K562 (cell line): ENCODE measurements around the gene RERE. TPM values are rescaled to one million over a fixed set of nuclear protein-coding genes. Genes with fewer than 3 reads are reported as not detected.

Experiments used
- ATAC-seq: fragments of 200-7000 bp; cut with Tn5 transposase; 3 replicates; pipeline ENCODE4 v1.9.1; 2020; ENCODE audit warnings: moderate library complexity
- BruUV-seq: library from RNA; stranded (reverse); fragments of 400-500 nt; replicated peaks from 2 replicates; lab custom pipeline; 2021; lab: Mats Ljungman, UMichigan
- CTCF ChIA-PET: fragments of 300-600 bp; formaldehyde crosslinking; extraction: SDS; loops from one replicate; lab custom pipeline; 2021; ENCODE audit warnings: low intra/inter-chr PET ratio; lab: Yijun Ruan, JAX
- POLR2A ChIA-PET: fragments of 300-600, 350-650 bp; sonication (Branson Sonifier 250); formaldehyde crosslinking; extraction: SDS; loops from one replicate; lab custom pipeline; 2021; ENCODE audit warnings: antibody characterized with exemption, inconsistent platforms; lab: Yijun Ruan, JAX
- DNase-seq, 4 experiments: peaks; one replicate each; pipeline versions ENCODE4 v3.0.0 to v3.0.0-alpha.2; 2011 to 2018; ENCODE audit warnings: low spot score in 3 of 4, mixed read lengths in 3 of 4; ENCODE audit errors: extremely low read depth in 1 of 4
- FAIRE-seq: peaks from 2 replicates; lab custom pipeline; 2011; peaks lifted over from hg19 to GRCh38; lab: Jason Lieb, UNC
- H2AFZ ChIP-seq: 2 replicates; pipeline ENCODE4 v1.6.0; 2011; ENCODE audit warnings: low read depth, low read length, control low read depth, inconsistent platforms
- H3K27ac ChIP-seq: fragments of 200-600 bp; 3 replicates; pipeline ENCODE4 v1.8.0; 2011; ENCODE audit warnings: low read depth, mild to moderate bottlenecking, control low read depth, inconsistent platforms, low read length, moderate library complexity, mixed read lengths; ENCODE audit errors: extremely low read depth
- H3K27me3 ChIP-seq, 2 experiments: fragments of 300-600 bp in 1 of 2; 2 replicates in 1 of 2; 3 replicates in 1 of 2; pipeline versions ENCODE4 v1.6.0 to v1.8.0; 2011; ENCODE audit warnings: inconsistent platforms in 2 of 2, low read length in 2 of 2, mild to moderate bottlenecking in 1 of 2, mixed read lengths in 1 of 2, moderate library complexity in 1 of 2; ENCODE audit not compliant: control insufficient read depth in 2 of 2, insufficient read depth in 2 of 2
- H3K36me3 ChIP-seq: fragments of 300-600 bp; 3 replicates; pipeline ENCODE4 v1.8.0; 2011; ENCODE audit warnings: mild to moderate bottlenecking, low read length, inconsistent platforms; ENCODE audit not compliant: control insufficient read depth, insufficient read depth
- H3K4me1 ChIP-seq, 2 experiments: fragments of 200-600 bp in 1 of 2; replicated peaks in 1 of 2; 2 replicates in 1 of 2; 3 replicates in 1 of 2; pipeline versions ENCODE4 v1.5.1 to v1.8.0; 2011; ENCODE audit warnings: inconsistent platforms in 2 of 2, low read length in 2 of 2, mild to moderate bottlenecking in 1 of 2, mixed read lengths in 1 of 2, moderate library complexity in 1 of 2; ENCODE audit not compliant: control insufficient read depth in 2 of 2, insufficient read depth in 2 of 2
- H3K4me2 ChIP-seq: 2 replicates; pipeline ENCODE4 v1.6.1; 2011; ENCODE audit warnings: low read length, control low read depth, inconsistent platforms, mixed read lengths; ENCODE audit not compliant: insufficient read depth
- H3K4me3 ChIP-seq: fragments of 200-600 bp; sonication (generic), shearing (Covaris generic); 2 replicates; pipeline ENCODE4 v1.5.1; 2016; ENCODE audit warnings: control low read depth, inconsistent platforms
- H3K79me2 ChIP-seq: fragments of 200-600 bp; 3 replicates; pipeline ENCODE4 v1.8.0; 2011; ENCODE audit warnings: low read length, inconsistent platforms; ENCODE audit not compliant: control insufficient read depth, insufficient read depth
- H3K9ac ChIP-seq, 2 experiments: 2 replicates each; pipeline versions ENCODE4 v1.6.0 to v1.6.1; 2011; ENCODE audit warnings: low read depth in 2 of 2, low read length in 2 of 2, control low read depth in 1 of 2, inconsistent platforms in 1 of 2, mild to moderate bottlenecking in 1 of 2, mixed read lengths in 1 of 2; ENCODE audit not compliant: insufficient read depth in 1 of 2
- H3K9me1 ChIP-seq: one replicate; pipeline ENCODE4 v1.6.0; 2011; ENCODE audit warnings: inconsistent platforms, mild to moderate bottlenecking, low read length, moderate library complexity; ENCODE audit not compliant: control insufficient read depth, insufficient read depth
- H3K9me3 ChIP-seq: replicated peaks from 2 replicates; pipeline ENCODE4 v1.5.1; 2011; ENCODE audit warnings: low read depth, low read length, inconsistent platforms; ENCODE audit not compliant: control insufficient read depth, insufficient read depth
- H4K20me1 ChIP-seq: replicated peaks from 2 replicates; pipeline ENCODE4 v1.6.1; 2011; ENCODE audit warnings: low read length, inconsistent platforms, mixed read lengths; ENCODE audit not compliant: control insufficient read depth, insufficient read depth
- BRF1 ChIP-seq: IDR thresholded peaks from 3 replicates; pipeline ENCODE4 v1.6.1; 2011; ENCODE audit warnings: borderline replicate concordance, mild to moderate bottlenecking; ENCODE audit not compliant: insufficient read length; ENCODE audit errors: extremely low read depth
- GATAD2B ChIP-seq: fragments of 450-650 bp; IDR thresholded peaks from 2 replicates; pipeline ENCODE4 v1.6.1; 2017; ENCODE audit warnings: mild to moderate bottlenecking, borderline replicate concordance
- HDGF ChIP-seq: fragments of 450-650 bp; IDR thresholded peaks from 2 replicates; pipeline ENCODE4 v1.6.1; 2016
- KLF13 ChIP-seq: fragments of 450-650 bp; IDR thresholded peaks from 2 replicates; pipeline ENCODE4 v1.6.1; 2016; ENCODE audit warnings: missing genetic modification characterization, low read depth, mild to moderate bottlenecking, missing compliant biosample characterization, moderate library complexity, borderline replicate concordance
- NFATC3 ChIP-seq: fragments of 450-650 bp; IDR thresholded peaks from 2 replicates; pipeline ENCODE4 v1.6.1; 2017; ENCODE audit warnings: mild to moderate bottlenecking
- NR2C1 ChIP-seq, 2 experiments: fragments of 450-650 bp; IDR thresholded peaks; 2 replicates each; pipeline ENCODE4 v1.6.1; 2017; ENCODE audit warnings: mild to moderate bottlenecking in 2 of 2, antibody characterized with exemption in 1 of 2, inconsistent platforms in 1 of 2, missing compliant biosample characterization in 1 of 2, missing genetic modification characterization in 1 of 2
- POLR2H ChIP-seq: IDR thresholded peaks from 2 replicates; pipeline ENCODE4 v1.6.1; 2016; ENCODE audit warnings: missing genetic modification characterization, low read depth, mild to moderate bottlenecking, control low read depth, missing compliant biosample characterization, moderate library complexity
- SIRT6 ChIP-seq: IDR thresholded peaks from one replicate; pipeline ENCODE4 v1.6.1; 2012; ENCODE audit warnings: low read depth, mild to moderate bottlenecking, control low read depth, inconsistent platforms, low read length, moderate library complexity
- ZBED1 ChIP-seq: IDR thresholded peaks from 2 replicates; pipeline ENCODE4 v1.6.1; 2014
- ZNF134 ChIP-seq: fragments of 250-450 bp; sonication (Bioruptor Pico); conservative IDR thresholded peaks from 2 replicates; pipeline ENCODE4 v1.4.0; 2020
- ZNF232 ChIP-seq: sonication (generic); formaldehyde crosslinking; IDR thresholded peaks from 2 replicates; pipeline ENCODE4 v1.8.0; 2022; ENCODE audit warnings: mild to moderate bottlenecking, missing genetic modification reagents
- ZNF384 ChIP-seq: IDR thresholded peaks from 2 replicates; pipeline ENCODE4 v1.6.1; 2012; ENCODE audit warnings: low read depth, low read length, improper control_type of control experiment
- WGBS: fragments of 100-300 bp; shearing (Covaris generic); methylation state at CpG from one replicate; pipeline ENCODE4 v1.1.6; 2016; ENCODE audit warnings: low coverage, mixed read lengths; ENCODE audit not compliant: insufficient coverage; ENCODE audit errors: missing lambda C conversion rate; 5-methylcytosine and 5-hydroxymethylcytosine counted together
- in situ Hi-C: fragments of 300-500 bp; cut with MboI; formaldehyde crosslinking; loops from 4 replicates; pipeline ENCODE4 v1.15.0; 2018; ENCODE audit warnings: inconsistent platforms, mixed read lengths
- intact Hi-C: fragments of 100-400 bp; cut with micrococcal nuclease; formaldehyde crosslinking; loops from 2 replicates; pipeline ENCODE4 v1.14.2; 2022
- polyA plus RNA-seq, 8 experiments: library from polyadenylated mRNA; depleted of rRNA in 4 of 8; stranded (reverse) in 5 of 8; unstranded in 3 of 8; fragments of >200 nt; fragmentation: Nextera tagmentation in 2 of 8; fragmentation: Illumina TruSeq in 1 of 8; extraction: Ambion mirVana in 2 of 8; extraction: Trizol in 1 of 8; gene quantifications; 2 replicates each; pipeline versions ENCODE4 v1.2.1 to v1.2.3, GENCODE V29; 2011 to 2014; ENCODE audit warnings: inconsistent platforms in 1 of 8, missing spikeins in 1 of 8
- total RNA-seq, 7 experiments: library from RNA; depleted of rRNA in 6 of 7; stranded (reverse); fragments of >200 nt in 6 of 7; fragmentation: Illumina TruSeq in 2 of 7; extraction: Trizol in 2 of 7; gene quantifications; 2 replicates each; pipeline versions ENCODE4 v1.2.1 to v1.2.3, GENCODE V29; 2011 to 2021; ENCODE audit warnings: low replicate concordance in 1 of 7
- TF ChIP-seq, protein P1 (sequence below): fragments of 250-450 bp; sonication (Bioruptor Pico); IDR thresholded peaks from 2 replicates; pipeline ENCODE4 v1.8.0; 2021; ENCODE audit warnings: moderate library complexity, mild to moderate bottlenecking, inconsistent platforms
- TF ChIP-seq, protein P2 (sequence below): fragments of 450-650 bp; formaldehyde crosslinking; conservative IDR thresholded peaks from 2 replicates; pipeline ENCODE4 v1.4.0; 2022; ENCODE audit warnings: mild to moderate bottlenecking, missing genetic modification characterization
- TF ChIP-seq, protein P3 (sequence below), 2 experiments: IDR thresholded peaks; 2 replicates each; pipeline ENCODE4 v1.6.1; 2011; ENCODE audit warnings: borderline replicate concordance in 1 of 2, control low read depth in 1 of 2, low read depth in 1 of 2, low read length in 1 of 2, mild to moderate bottlenecking in 1 of 2, mixed read lengths in 1 of 2, moderate library complexity in 1 of 2; ENCODE audit not compliant: insufficient read depth in 1 of 2, insufficient read length in 1 of 2, poor library complexity in 1 of 2, severe bottlenecking in 1 of 2; ENCODE audit errors: extremely low read depth in 1 of 2
- TF ChIP-seq, protein P4 (sequence below): sonication (generic); formaldehyde crosslinking; IDR thresholded peaks from 2 replicates; pipeline ENCODE4 v1.8.1; 2023; ENCODE audit warnings: mild to moderate bottlenecking, missing genetic modification reagents

RERE gene
- total and polyA plus RNA-seq, 9 of the 15 experiments (the other 6 are each of a cell fraction or from before 2014, with no cell fraction given), result 3.0 to 51.5 (median 13.4) TPM

DNA sequence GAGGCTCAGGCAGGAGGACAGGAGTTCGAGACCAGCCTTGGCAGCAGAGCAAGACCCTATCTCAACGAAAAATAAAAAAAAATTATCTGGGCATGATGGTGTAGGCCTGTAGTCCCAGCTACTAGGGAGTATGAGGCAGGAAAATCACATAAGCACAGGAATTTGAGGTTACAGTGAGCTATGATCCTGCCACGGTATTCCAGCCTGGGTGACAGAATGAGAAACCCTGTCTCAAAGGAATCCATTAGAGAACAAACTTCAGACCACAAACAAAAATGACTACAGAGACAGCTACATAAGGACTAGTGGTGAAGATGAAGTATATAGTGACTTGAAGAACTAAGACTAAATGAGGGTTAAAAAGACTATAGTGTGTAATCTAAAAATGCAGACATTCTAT, 233.1 kb downstream of the RERE start:
- ATAC-seq, result no peak
- in situ Hi-C loops, result no loop called here
- no peak for TF ChIP-seq GATAD2B
- TF ChIP-seq, protein P1, sequence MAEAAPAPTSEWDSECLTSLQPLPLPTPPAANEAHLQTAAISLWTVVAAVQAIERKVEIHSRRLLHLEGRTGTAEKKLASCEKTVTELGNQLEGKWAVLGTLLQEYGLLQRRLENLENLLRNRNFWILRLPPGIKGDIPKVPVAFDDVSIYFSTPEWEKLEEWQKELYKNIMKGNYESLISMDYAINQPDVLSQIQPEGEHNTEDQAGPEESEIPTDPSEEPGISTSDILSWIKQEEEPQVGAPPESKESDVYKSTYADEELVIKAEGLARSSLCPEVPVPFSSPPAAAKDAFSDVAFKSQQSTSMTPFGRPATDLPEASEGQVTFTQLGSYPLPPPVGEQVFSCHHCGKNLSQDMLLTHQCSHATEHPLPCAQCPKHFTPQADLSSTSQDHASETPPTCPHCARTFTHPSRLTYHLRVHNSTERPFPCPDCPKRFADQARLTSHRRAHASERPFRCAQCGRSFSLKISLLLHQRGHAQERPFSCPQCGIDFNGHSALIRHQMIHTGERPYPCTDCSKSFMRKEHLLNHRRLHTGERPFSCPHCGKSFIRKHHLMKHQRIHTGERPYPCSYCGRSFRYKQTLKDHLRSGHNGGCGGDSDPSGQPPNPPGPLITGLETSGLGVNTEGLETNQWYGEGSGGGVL (CRISPR knock-in tag), result no peak
- no peak for TF ChIP-seq ZNF134
- TF ChIP-seq, protein P2, sequence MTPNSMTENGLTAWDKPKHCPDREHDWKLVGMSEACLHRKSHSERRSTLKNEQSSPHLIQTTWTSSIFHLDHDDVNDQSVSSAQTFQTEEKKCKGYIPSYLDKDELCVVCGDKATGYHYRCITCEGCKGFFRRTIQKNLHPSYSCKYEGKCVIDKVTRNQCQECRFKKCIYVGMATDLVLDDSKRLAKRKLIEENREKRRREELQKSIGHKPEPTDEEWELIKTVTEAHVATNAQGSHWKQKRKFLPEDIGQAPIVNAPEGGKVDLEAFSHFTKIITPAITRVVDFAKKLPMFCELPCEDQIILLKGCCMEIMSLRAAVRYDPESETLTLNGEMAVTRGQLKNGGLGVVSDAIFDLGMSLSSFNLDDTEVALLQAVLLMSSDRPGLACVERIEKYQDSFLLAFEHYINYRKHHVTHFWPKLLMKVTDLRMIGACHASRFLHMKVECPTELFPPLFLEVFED (CRISPR knock-in tag), result no peak
- no peak for TF ChIP-seq ZNF232 (CRISPR knock-in tag)
- no peak for TF ChIP-seq NR2C1 (IDR thresholded peaks at IDR 0.05)
- TF ChIP-seq NR2C1 (tag; IDR thresholded peaks at IDR 0.05), result no peak
- TF ChIP-seq BRF1, result no peak
- TF ChIP-seq, protein P3, sequence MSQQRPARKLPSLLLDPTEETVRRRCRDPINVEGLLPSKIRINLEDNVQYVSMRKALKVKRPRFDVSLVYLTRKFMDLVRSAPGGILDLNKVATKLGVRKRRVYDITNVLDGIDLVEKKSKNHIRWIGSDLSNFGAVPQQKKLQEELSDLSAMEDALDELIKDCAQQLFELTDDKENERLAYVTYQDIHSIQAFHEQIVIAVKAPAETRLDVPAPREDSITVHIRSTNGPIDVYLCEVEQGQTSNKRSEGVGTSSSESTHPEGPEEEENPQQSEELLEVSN (IDR thresholded peaks at IDR 0.05; ENCODE audit: borderline replicate concordance in 1 of 2, extremely low read depth in 1 of 2, insufficient read depth in 1 of 2, insufficient read length in 1 of 2, low read depth in 1 of 2, low read length in 1 of 2, poor library complexity in 1 of 2, severe bottlenecking in 1 of 2), result no peak
- no peak for TF ChIP-seq KLF13 (tag)
- TF ChIP-seq, protein P4, sequence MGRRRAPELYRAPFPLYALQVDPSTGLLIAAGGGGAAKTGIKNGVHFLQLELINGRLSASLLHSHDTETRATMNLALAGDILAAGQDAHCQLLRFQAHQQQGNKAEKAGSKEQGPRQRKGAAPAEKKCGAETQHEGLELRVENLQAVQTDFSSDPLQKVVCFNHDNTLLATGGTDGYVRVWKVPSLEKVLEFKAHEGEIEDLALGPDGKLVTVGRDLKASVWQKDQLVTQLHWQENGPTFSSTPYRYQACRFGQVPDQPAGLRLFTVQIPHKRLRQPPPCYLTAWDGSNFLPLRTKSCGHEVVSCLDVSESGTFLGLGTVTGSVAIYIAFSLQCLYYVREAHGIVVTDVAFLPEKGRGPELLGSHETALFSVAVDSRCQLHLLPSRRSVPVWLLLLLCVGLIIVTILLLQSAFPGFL (CRISPR knock-in tag), result no peak
- TF ChIP-seq HDGF, result no peak
- no peak for TF ChIP-seq ZNF384
- no peak for TF ChIP-seq SIRT6
- no peak for TF ChIP-seq ZBED1
- no peak for TF ChIP-seq POLR2H (tag)
- no peak for TF ChIP-seq NFATC3

More for the DNA sequence above, 233.1 kb downstream of the RERE start:
- CTCF ChIA-PET, result no interaction called here
- H3K27me3 ChIP-seq, result no peaks in the 10 kb centered on the region
- no peak for FAIRE-seq
- H4K20me1 ChIP-seq, result 0 out of 2 replicates have a peak, but pooled peaks cover 4% of the 10 kb centered on the region
- H2AFZ ChIP-seq, result no peak overlapping the region
- no peak overlapping the region for H3K9ac ChIP-seq
- no peak for DNase-seq
- POLR2A ChIA-PET, result no interaction called here
- H3K27ac ChIP-seq, result no peak overlapping the region
- H3K4me2 ChIP-seq, result no peak overlapping the region
- no TSS peak for BruUV-seq
- peaks cover 4% of the 10 kb centered on the region for H3K9me1 ChIP-seq
- intact Hi-C loops, result no loop called here
- H3K36me3 ChIP-seq, result no peaks in the 10 kb centered on the region; the same call in 2 of the 3 replicates
- WGBS, result 61% methylated on average over 3 of the region's 3 CpGs
- H3K79me2 ChIP-seq, result peaks cover 19% of the 10 kb centered on the region; the same call in 2 of the 3 replicates
- no peaks in the 10 kb centered on the region for H3K9me3 ChIP-seq
- H3K4me3 ChIP-seq, result no peak overlapping the region
- H3K4me1 ChIP-seq, result no peaks in the 10 kb centered on the region; a peak in 1 of 5 replicates
